Measurements from ENCODE around the gene ERVW-1. TPM values are rescaled to one million over a fixed set of nuclear protein-coding genes. Genes with fewer than 3 reads are reported as not detected.

The ERVW-1 gene
- total and polyA plus RNA-seq, 2 experiments from 2014 or later, result 0.07 TPM; not detected in 1

DNA sequence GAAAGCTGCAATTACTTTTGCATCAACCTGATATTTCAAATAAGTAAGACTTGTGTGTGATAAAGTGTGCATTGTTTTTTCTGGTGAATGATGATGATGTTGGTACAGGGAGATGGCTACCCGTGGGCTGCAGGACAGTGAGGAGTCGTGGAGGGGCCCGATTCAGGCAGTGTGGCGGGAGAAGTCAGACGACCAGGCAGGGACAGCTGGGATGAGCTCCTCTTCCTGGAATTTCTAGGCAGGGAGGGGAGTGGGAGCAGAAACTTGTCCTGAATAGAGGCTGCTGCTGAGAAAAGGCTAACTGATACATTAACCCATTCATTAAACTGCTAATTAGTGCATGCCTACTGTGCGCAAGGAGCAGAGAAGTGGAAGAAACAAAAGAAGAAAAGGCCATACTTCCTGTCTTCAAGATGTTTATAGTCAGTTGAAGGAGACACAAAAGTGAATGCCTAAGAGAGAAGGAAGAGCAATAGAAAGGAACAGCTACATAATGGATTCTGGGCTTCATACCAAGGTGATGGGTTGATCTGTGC lies 39.7 kb downstream of the ERVW-1 start:
- Mint-ChIP-seq H3K9me3 (peaks cover 13% of the 10 kb centered on the region; the same call in 2 of the 3 replicates), H3K4me3 (no peak overlapping the region), H3K4me1 (peaks cover 40% of the 10 kb centered on the region), H3K27ac (no peak overlapping the region), H3K36me3 (ENCODE audit: low read depth) (peaks cover 7% of the 10 kb centered on the region; the same call in 2 of the 3 replicates), H3K27me3 (ENCODE audit: insufficient read depth, low read depth, poor library complexity) (peaks cover 5% of the 10 kb centered on the region)
- no peaks in the 10 kb centered on the region for H3F3A ChIP-seq (replicated peaks; ENCODE audit: low read depth)
- H3K79me2 ChIP-seq (replicated peaks; ENCODE audit: insufficient read depth), result no peaks in the 10 kb centered on the region
- no peaks in the 10 kb centered on the region for H3K27me3 ChIP-seq (ENCODE audit: insufficient read depth)
- peaks cover 7% of the 10 kb centered on the region; the same call in 1 of the 2 replicates for H3K9me2 ChIP-seq (ENCODE audit: insufficient read depth)
- peaks cover 32% of the 10 kb centered on the region for H3K4me1 ChIP-seq (ENCODE audit: insufficient read depth)
- H3K4me3 ChIP-seq, result no peak overlapping the region
- H2AFZ ChIP-seq, result no peak overlapping the region
- no peaks in the 10 kb centered on the region for H3K36me3 ChIP-seq (ENCODE audit: insufficient read depth)
- TF ChIP-seq, protein P1, sequence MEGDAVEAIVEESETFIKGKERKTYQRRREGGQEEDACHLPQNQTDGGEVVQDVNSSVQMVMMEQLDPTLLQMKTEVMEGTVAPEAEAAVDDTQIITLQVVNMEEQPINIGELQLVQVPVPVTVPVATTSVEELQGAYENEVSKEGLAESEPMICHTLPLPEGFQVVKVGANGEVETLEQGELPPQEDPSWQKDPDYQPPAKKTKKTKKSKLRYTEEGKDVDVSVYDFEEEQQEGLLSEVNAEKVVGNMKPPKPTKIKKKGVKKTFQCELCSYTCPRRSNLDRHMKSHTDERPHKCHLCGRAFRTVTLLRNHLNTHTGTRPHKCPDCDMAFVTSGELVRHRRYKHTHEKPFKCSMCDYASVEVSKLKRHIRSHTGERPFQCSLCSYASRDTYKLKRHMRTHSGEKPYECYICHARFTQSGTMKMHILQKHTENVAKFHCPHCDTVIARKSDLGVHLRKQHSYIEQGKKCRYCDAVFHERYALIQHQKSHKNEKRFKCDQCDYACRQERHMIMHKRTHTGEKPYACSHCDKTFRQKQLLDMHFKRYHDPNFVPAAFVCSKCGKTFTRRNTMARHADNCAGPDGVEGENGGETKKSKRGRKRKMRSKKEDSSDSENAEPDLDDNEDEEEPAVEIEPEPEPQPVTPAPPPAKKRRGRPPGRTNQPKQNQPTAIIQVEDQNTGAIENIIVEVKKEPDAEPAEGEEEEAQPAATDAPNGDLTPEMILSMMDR (conservative IDR thresholded peaks at IDR 0.05; ENCODE audit: low read depth in 2 of 2), result no peak
- no peaks in the 10 kb centered on the region for H4K20me1 ChIP-seq (replicated peaks; ENCODE audit: insufficient read depth)
- peak; percentile 77 for ATAC-seq
- peak; percentile 45 for DNase-seq (ENCODE audit: low spot score)
- H3K4me2 ChIP-seq, result no peak overlapping the region; the same call in 1 of the 2 replicates
- peak overlapping the region; percentile 85 for H3K27ac ChIP-seq (ENCODE audit: low read depth)

DNA sequence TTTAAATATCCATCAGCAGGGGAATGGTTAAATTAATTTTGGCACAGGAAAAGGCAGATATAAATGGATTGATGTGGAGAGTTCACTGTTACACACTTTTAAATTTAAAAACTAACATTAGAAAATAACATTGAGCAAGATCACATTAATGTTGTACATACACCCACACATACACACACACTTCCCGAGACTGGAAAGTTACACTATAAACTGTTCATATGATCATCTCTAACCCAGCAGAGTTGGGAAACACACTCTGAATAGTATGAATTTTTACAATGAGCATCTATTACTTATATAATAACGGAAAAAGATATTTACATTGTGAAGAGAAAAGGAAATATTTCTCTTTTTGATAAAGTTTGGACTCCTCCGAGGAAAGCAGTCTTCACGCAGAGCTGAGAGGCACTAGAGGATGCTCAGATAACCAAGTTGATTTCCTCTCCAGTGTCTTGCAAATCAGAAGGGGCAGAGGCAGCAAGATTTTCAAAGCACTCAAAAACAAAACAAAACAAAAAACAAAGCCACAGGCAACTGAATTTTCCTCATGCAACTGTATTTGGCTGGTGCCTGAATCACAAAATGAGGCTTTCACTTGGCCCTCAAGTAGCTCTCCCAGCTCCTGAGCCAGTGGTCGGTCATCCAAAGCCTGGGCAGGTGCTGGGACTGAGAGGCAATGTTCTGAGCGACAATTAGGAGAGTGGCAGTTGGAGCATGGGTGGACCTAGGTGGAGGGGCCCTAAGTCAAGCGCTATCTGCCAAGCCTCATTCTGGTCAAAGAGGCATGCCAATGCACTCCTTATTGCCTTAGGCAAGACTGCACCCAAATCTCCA lies 40.9 kb downstream of the ERVW-1 start:
- H2AFZ ChIP-seq, result peak overlapping the region; percentile 2; the same call in 1 of the 2 replicates
- peaks cover 7% of the 10 kb centered on the region; the same call in 2 of the 3 replicates for H3K36me3 Mint-ChIP-seq (ENCODE audit: low read depth)
- H3F3A ChIP-seq (replicated peaks; ENCODE audit: low read depth), result no peaks in the 10 kb centered on the region
- H3K27me3 ChIP-seq (ENCODE audit: insufficient read depth), result no peaks in the 10 kb centered on the region
- peaks cover 40% of the 10 kb centered on the region for H3K4me1 Mint-ChIP-seq
- DNase-seq (ENCODE audit: low spot score) (peak; percentile 53), ATAC-seq (peak; percentile 59)
- H3K4me3 Mint-ChIP-seq, result no peak overlapping the region; the same call in 2 of the 3 replicates
- no peaks in the 10 kb centered on the region for H4K20me1 ChIP-seq (replicated peaks; ENCODE audit: insufficient read depth)
- peak overlapping the region; percentile 12 for H3K4me3 ChIP-seq
- H3K4me2 ChIP-seq, result peak overlapping the region; percentile 52
- H3K4me1 ChIP-seq (ENCODE audit: insufficient read depth), result peaks cover 32% of the 10 kb centered on the region
- H3K27ac ChIP-seq (ENCODE audit: low read depth), result peak overlapping the region; percentile 85
- peaks cover 7% of the 10 kb centered on the region; the same call in 1 of the 2 replicates for H3K9me2 ChIP-seq (ENCODE audit: insufficient read depth)
- no peaks in the 10 kb centered on the region for H3K36me3 ChIP-seq (ENCODE audit: insufficient read depth)
- peaks cover 5% of the 10 kb centered on the region for H3K27me3 Mint-ChIP-seq (ENCODE audit: insufficient read depth, low read depth, poor library complexity)
- peaks cover 6% of the 10 kb centered on the region; the same call in 2 of the 3 replicates for H3K9me3 Mint-ChIP-seq
- no peaks in the 10 kb centered on the region for H3K79me2 ChIP-seq (replicated peaks; ENCODE audit: insufficient read depth)
- peak overlapping the region; percentile 68 for H3K27ac Mint-ChIP-seq
- no peak for TF ChIP-seq JUNB (IDR thresholded peaks at IDR 0.05; ENCODE audit: unreplicated experiment)
- TF ChIP-seq, protein P2, sequence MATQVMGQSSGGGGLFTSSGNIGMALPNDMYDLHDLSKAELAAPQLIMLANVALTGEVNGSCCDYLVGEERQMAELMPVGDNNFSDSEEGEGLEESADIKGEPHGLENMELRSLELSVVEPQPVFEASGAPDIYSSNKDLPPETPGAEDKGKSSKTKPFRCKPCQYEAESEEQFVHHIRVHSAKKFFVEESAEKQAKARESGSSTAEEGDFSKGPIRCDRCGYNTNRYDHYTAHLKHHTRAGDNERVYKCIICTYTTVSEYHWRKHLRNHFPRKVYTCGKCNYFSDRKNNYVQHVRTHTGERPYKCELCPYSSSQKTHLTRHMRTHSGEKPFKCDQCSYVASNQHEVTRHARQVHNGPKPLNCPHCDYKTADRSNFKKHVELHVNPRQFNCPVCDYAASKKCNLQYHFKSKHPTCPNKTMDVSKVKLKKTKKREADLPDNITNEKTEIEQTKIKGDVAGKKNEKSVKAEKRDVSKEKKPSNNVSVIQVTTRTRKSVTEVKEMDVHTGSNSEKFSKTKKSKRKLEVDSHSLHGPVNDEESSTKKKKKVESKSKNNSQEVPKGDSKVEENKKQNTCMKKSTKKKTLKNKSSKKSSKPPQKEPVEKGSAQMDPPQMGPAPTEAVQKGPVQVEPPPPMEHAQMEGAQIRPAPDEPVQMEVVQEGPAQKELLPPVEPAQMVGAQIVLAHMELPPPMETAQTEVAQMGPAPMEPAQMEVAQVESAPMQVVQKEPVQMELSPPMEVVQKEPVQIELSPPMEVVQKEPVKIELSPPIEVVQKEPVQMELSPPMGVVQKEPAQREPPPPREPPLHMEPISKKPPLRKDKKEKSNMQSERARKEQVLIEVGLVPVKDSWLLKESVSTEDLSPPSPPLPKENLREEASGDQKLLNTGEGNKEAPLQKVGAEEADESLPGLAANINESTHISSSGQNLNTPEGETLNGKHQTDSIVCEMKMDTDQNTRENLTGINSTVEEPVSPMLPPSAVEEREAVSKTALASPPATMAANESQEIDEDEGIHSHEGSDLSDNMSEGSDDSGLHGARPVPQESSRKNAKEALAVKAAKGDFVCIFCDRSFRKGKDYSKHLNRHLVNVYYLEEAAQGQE (IDR thresholded peaks at IDR 0.05; ENCODE audit: unreplicated experiment), result no peak
- TF ChIP-seq, protein P3, sequence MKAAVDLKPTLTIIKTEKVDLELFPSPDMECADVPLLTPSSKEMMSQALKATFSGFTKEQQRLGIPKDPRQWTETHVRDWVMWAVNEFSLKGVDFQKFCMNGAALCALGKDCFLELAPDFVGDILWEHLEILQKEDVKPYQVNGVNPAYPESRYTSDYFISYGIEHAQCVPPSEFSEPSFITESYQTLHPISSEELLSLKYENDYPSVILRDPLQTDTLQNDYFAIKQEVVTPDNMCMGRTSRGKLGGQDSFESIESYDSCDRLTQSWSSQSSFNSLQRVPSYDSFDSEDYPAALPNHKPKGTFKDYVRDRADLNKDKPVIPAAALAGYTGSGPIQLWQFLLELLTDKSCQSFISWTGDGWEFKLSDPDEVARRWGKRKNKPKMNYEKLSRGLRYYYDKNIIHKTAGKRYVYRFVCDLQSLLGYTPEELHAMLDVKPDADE (IDR thresholded peaks at IDR 0.05), result no peak
- no peak for TF ChIP-seq CREB1 (CRISPR knock-in tag; IDR thresholded peaks at IDR 0.05; ENCODE audit: low read depth)
- no peak for TF ChIP-seq ZNF114 (CRISPR knock-in tag; IDR thresholded peaks at IDR 0.05)
- no peak for TF ChIP-seq EZH2phosphoT487 (IDR thresholded peaks at IDR 0.05; ENCODE audit: unreplicated experiment)
- TF ChIP-seq STAT1 (IDR thresholded peaks at IDR 0.05; ENCODE audit: unreplicated experiment), result no peak
